HUES48 (cell line): ENCODE data around the gene TBC1D24.

Source experiments
- H3K27ac ChIP-seq: one replicate; pipeline ENCODE4 v1.7.0; 2013; ENCODE audit warnings: low read depth, low read length, inconsistent platforms
- H3K27me3 ChIP-seq: 2 replicates; pipeline ENCODE4 v1.6.1; 2013; ENCODE audit warnings: mild to moderate bottlenecking, low read length; ENCODE audit not compliant: control insufficient read depth, insufficient read depth
- H3K36me3 ChIP-seq: 2 replicates; pipeline ENCODE4 v1.6.1; 2013; ENCODE audit warnings: low read length; ENCODE audit not compliant: control insufficient read depth, insufficient read depth
- H3K4me1 ChIP-seq: 2 replicates; pipeline ENCODE4 v1.6.1; 2013; ENCODE audit warnings: mild to moderate bottlenecking, low read length; ENCODE audit not compliant: control insufficient read depth, insufficient read depth
- H3K4me3 ChIP-seq: 2 replicates; pipeline ENCODE4 v1.5.1; 2013; ENCODE audit warnings: mild to moderate bottlenecking, low read depth, low read length
- H3K9ac ChIP-seq: 2 replicates; pipeline ENCODE4 v1.6.1; 2013; ENCODE audit warnings: mild to moderate bottlenecking, low read depth, low read length, moderate library complexity
- H3K9me3 ChIP-seq: 2 replicates; pipeline ENCODE4 v1.6.1; 2013; ENCODE audit warnings: low read length; ENCODE audit not compliant: control insufficient read depth, insufficient read depth

Gene TBC1D24

GRCh38 chr16:2500918-2501750, 26.2 kb downstream of the TBC1D24 start:
- H3K27ac ChIP-seq, result peak overlapping the region; percentile 33
- no peaks in the 10 kb centered on the region for H3K27me3 ChIP-seq
- peaks cover 26% of the 10 kb centered on the region for H3K36me3 ChIP-seq
- H3K9me3 ChIP-seq, result no peaks in the 10 kb centered on the region
- peaks cover 8% of the 10 kb centered on the region for H3K4me1 ChIP-seq
- H3K9ac ChIP-seq, result no peak overlapping the region
- H3K4me3 ChIP-seq, result peak overlapping the region; percentile 58

- Histone ChIP-seq H3K27ac (peak overlapping the region; percentile 33), H3K4me3 (peak overlapping the region; percentile 58; the same call in 1 of the 2 replicates), H3K9me3 (no peaks in the 10 kb centered on the region), H3K9ac (no peak overlapping the region), H3K36me3 (peaks cover 16% of the 10 kb centered on the region), H3K27me3 (no peaks in the 10 kb centered on the region), H3K4me1 (peaks cover 8% of the 10 kb centered on the region)
Observed at GRCh38 chr16:2501946-2502895, 27.3 kb downstream of the TBC1D24 start.

GRCh38 chr16:2505695-2506094, 30.8 kb downstream of the TBC1D24 start:
- H3K27ac ChIP-seq, result no peak overlapping the region
- H3K4me3 ChIP-seq, result no peak overlapping the region
- no peaks in the 10 kb centered on the region for H3K36me3 ChIP-seq
- H3K27me3 ChIP-seq, result no peaks in the 10 kb centered on the region
- no peak overlapping the region for H3K9ac ChIP-seq
- H3K9me3 ChIP-seq, result no peaks in the 10 kb centered on the region
- H3K4me1 ChIP-seq, result peaks cover 8% of the 10 kb centered on the region

- H3K4me3 ChIP-seq, result no peak overlapping the region
Observed at GRCh38 chr16:2507052-2507659, 32.2 kb downstream of the TBC1D24 start.

GRCh38 chr16:2507665-2508064, 32.7 kb downstream of the TBC1D24 start:
- H3K4me1 ChIP-seq, result peaks cover 10% of the 10 kb centered on the region; the same call in 1 of the 2 replicates
- H3K36me3 ChIP-seq, result no peaks in the 10 kb centered on the region
- no peaks in the 10 kb centered on the region for H3K9me3 ChIP-seq
- no peak overlapping the region for H3K4me3 ChIP-seq
- no peak overlapping the region for H3K9ac ChIP-seq
- no peaks in the 10 kb centered on the region for H3K27me3 ChIP-seq
- H3K27ac ChIP-seq, result no peak overlapping the region

More at GRCh38 chr16:2507052-2507659, 32.2 kb downstream of the TBC1D24 start:
- H3K9me3 ChIP-seq, result no peaks in the 10 kb centered on the region
- no peaks in the 10 kb centered on the region for H3K36me3 ChIP-seq
- H3K27me3 ChIP-seq, result no peaks in the 10 kb centered on the region
- no peak overlapping the region for H3K27ac ChIP-seq
- H3K9ac ChIP-seq, result no peak overlapping the region
- 0 out of 2 replicates have a peak, but pooled peaks cover 7% of the 10 kb centered on the region for H3K4me1 ChIP-seq

- Histone ChIP-seq H3K9me3 (no peaks in the 10 kb centered on the region), H3K4me3 (no peak overlapping the region), H3K27me3 (no peaks in the 10 kb centered on the region), H3K4me1 (peaks cover 16% of the 10 kb centered on the region; the same call in 1 of the 2 replicates), H3K9ac (no peak overlapping the region), H3K36me3 (no peaks in the 10 kb centered on the region), H3K27ac (no peak overlapping the region)
Observed at GRCh38 chr16:2508722-2509400, 33.9 kb downstream of the TBC1D24 start.

- Histone ChIP-seq H3K4me3 (no peak overlapping the region), H3K36me3 (no peaks in the 10 kb centered on the region), H3K4me1 (peaks cover 21% of the 10 kb centered on the region; the same call in 1 of the 2 replicates), H3K9me3 (no peaks in the 10 kb centered on the region), H3K27me3 (no peaks in the 10 kb centered on the region), H3K27ac (no peak overlapping the region), H3K9ac (no peak overlapping the region)
Observed at GRCh38 chr16:2511128-2511800, 36.3 kb downstream of the TBC1D24 start.

GRCh38 chr16:2511996-2512734, 37.2 kb downstream of the TBC1D24 start:
- H3K27ac ChIP-seq, result no peak overlapping the region
- H3K9me3 ChIP-seq, result no peaks in the 10 kb centered on the region
- H3K27me3 ChIP-seq, result no peaks in the 10 kb centered on the region
- H3K4me1 ChIP-seq, result peaks cover 21% of the 10 kb centered on the region; the same call in 1 of the 2 replicates
- H3K9ac ChIP-seq, result no peak overlapping the region
- no peaks in the 10 kb centered on the region for H3K36me3 ChIP-seq
- no peak overlapping the region for H3K4me3 ChIP-seq

- Histone ChIP-seq H3K4me3 (peak overlapping the region; percentile 81), H3K36me3 (no peaks in the 10 kb centered on the region), H3K9me3 (no peaks in the 10 kb centered on the region), H3K9ac (peak overlapping the region; percentile 95), H3K27me3 (no peaks in the 10 kb centered on the region), H3K4me1 (peaks cover 21% of the 10 kb centered on the region; the same call in 1 of the 2 replicates), H3K27ac (peak overlapping the region; percentile 96)
Observed at GRCh38 chr16:2512735-2513404, 37.9 kb downstream of the TBC1D24 start.
